Germinal center (tissue), 1 donor: ENCODE data around the gene TMEM205.
"Not testable (repeated sequence)": the region's sequence is repeated elsewhere in the genome, so short reads cannot be mapped to it uniquely, and the experiment has no call there.

Source experiments
- DNase-seq: peaks from one replicate; pipeline ENCODE4 v3.0.0; 2012; ENCODE audit warnings: mixed read lengths, low spot score

The TMEM205 gene

GRCh38 chr19:11373166-11373884, 27.3 kb upstream of the TMEM205 start:
- DNase-seq, result no peak

GRCh38 chr19:11370744-11371143, 24.7 kb upstream of the TMEM205 start:
- no peak for DNase-seq

- no peak for DNase-seq
These were observed 21.5 kb upstream of the TMEM205 start for GRCh38 chr19:11367528-11367927.

GRCh38 chr19:11365557-11366117, 19.6 kb upstream of the TMEM205 start:
- DNase-seq, result no peak

GRCh38 chr19:11364935-11365334, 18.9 kb upstream of the TMEM205 start:
- DNase-seq, result no peak

- no peak for DNase-seq
These were observed 18.3 kb upstream of the TMEM205 start for GRCh38 chr19:11364296-11364904.

GRCh38 chr19:11363881-11364280, 17.8 kb upstream of the TMEM205 start:
- no peak for DNase-seq

- no peak for DNase-seq
These were observed 16.0 kb upstream of the TMEM205 start for GRCh38 chr19:11361771-11362731.

GRCh38 chr19:11361037-11361770, 15.1 kb upstream of the TMEM205 start:
- no peak for DNase-seq

- DNase-seq, result no peak
These were observed 13.4 kb upstream of the TMEM205 start for GRCh38 chr19:11359421-11359820.

- DNase-seq, result no peak
These were observed 10.8 kb upstream of the TMEM205 start for GRCh38 chr19:11356676-11357550.

- DNase-seq, result no peak
These were observed 10.0 kb upstream of the TMEM205 start for GRCh38 chr19:11356074-11356397.

- DNase-seq, result peak; percentile 87
These were observed 9.3 kb upstream of the TMEM205 start, which contains the start of gene PLPPR2 for GRCh38 chr19:11355160-11356073. TSS of gene PLPPR2 (plus strand) at chr19:11355432. CDS start at chr19:11357674, 2,242 bp downstream.

- not testable (repeated sequence) for DNase-seq
These were observed 8.0 kb upstream of the TMEM205 start for GRCh38 chr19:11354102-11354501.

- no peak for DNase-seq
These were observed 3.1 kb upstream of the TMEM205 start for GRCh38 chr19:11349171-11349570.

GRCh38 chr19:11347546-11348039, 1.5 kb upstream of the TMEM205 start:
- DNase-seq, result no peak

GRCh38 chr19:11345122-11345803, 805 bp downstream of the TMEM205 start:
- no peak for DNase-seq

GRCh38 chr19:11342429-11342828, 3.6 kb downstream of the TMEM205 start:
- no peak for DNase-seq

- not testable (repeated sequence) for DNase-seq
These were observed 6.0 kb downstream of the TMEM205 start for GRCh38 chr19:11340099-11340467.
